ENCODE measurements around the gene VWCE. TPM values are rescaled to one million over a fixed set of nuclear protein-coding genes. Genes with fewer than 3 reads are reported as not detected.

VWCE gene
- total RNA-seq, 1 experiment from 2014 or later, result 7.3 TPM

GRCh38 chr11:61287338-61287977 is 7.7 kb downstream of the VWCE start:
- in situ Hi-C loops (cut with HindIII; ENCODE audit: low sequenced_read_pairs), result no loop called here

DNA sequence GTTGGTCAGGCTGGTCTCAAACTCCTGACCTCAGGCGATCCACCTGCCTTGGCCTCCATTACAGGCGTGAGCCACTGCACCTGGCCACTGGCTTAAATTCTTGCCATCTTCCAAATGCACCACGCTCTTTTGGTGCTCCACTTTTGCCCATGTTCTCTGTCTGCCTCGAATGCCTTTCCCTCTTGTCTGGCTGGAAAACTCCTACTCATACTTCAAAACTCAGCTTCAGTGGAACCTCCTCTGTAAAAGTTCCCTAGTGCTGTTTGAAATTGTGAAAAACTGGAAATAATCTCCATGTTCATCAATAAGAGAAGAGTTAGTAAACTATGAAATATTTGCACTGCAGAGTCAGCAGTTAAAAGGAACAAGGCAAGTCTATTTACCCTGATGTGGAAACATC is 11.5 kb downstream of the VWCE start:
- in situ Hi-C loops (cut with HindIII; ENCODE audit: low sequenced_read_pairs), result no loop called here
- no peak for DNase-seq (ENCODE audit: low spot score)

More at GRCh38 chr11:61287338-61287977, 7.7 kb downstream of the VWCE start:
- DNase-seq (ENCODE audit: low spot score), result no peak

DNA sequence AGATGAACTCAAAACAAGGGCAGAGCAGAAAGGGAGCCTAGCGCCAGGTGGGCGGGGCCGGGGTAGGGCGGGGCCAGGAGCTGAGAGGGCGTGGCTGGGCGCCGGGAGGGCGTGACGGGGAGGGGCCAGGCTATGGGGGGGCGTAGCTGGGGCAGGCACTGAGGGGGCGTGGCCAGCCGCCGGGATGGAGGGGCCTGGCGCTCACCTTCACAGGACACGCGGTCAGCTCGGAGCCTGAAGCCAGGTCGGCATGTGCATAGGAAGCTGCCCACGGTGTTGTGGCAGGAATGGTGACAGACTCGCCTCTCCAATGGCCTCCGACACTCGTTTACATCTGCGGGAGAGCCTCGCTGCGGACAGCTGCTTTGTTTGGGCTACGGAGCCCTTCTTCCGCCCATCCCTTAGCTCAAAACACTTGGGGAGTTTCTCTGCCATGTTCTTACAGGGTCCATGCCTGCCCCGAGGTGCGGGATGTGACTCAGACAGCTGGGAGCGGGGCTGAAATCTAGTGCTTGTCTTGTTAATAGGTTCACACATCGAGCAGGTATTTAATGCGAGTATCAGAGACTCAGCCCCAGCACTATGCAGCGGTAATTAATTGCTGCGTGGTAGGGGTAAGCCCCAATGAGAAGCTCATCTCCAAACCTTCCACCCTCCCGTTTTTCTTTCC is 13.4 kb downstream of the VWCE start:
- in situ Hi-C loops (cut with HindIII; ENCODE audit: low sequenced_read_pairs), result no loop called here
- peak; percentile 66 for DNase-seq (ENCODE audit: low spot score)

- in situ Hi-C loops (cut with HindIII; ENCODE audit: low sequenced_read_pairs), result no loop called here
- DNase-seq (ENCODE audit: low spot score), result peak; percentile 6
Observed at GRCh38 chr11:61280883-61281580, 14.1 kb downstream of the VWCE start.

- in situ Hi-C loops (cut with HindIII; ENCODE audit: low sequenced_read_pairs), result no loop called here
- DNase-seq (ENCODE audit: low spot score), result no peak
Observed at GRCh38 chr11:61279934-61280659, 15.0 kb downstream of the VWCE start.

DNA sequence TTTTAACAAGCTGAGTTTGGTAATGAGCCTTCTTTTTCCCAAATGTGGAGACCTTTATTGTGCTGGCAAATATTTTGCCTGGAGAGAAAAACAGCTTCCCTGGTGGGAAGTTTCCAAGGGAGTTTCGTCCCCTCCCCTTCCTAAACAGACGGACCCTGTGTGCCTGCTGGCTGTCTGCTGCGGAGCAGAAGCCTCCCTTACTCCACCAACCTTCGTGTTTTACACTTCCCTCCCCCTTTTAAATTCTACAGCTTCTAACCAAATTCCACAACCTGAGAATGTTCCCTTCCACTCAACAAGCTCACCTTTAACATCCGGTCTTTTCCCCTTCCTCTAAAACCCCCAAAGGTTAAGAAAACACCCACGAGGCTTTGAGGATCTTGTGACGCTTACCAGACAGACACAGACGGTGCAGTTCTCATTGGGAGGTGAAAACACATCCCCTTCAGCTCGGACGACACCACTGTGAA is 17.1 kb downstream of the VWCE start:
- in situ Hi-C loops (cut with HindIII; ENCODE audit: low sequenced_read_pairs), result no loop called here
- no peak for DNase-seq (ENCODE audit: low spot score)

DNA sequence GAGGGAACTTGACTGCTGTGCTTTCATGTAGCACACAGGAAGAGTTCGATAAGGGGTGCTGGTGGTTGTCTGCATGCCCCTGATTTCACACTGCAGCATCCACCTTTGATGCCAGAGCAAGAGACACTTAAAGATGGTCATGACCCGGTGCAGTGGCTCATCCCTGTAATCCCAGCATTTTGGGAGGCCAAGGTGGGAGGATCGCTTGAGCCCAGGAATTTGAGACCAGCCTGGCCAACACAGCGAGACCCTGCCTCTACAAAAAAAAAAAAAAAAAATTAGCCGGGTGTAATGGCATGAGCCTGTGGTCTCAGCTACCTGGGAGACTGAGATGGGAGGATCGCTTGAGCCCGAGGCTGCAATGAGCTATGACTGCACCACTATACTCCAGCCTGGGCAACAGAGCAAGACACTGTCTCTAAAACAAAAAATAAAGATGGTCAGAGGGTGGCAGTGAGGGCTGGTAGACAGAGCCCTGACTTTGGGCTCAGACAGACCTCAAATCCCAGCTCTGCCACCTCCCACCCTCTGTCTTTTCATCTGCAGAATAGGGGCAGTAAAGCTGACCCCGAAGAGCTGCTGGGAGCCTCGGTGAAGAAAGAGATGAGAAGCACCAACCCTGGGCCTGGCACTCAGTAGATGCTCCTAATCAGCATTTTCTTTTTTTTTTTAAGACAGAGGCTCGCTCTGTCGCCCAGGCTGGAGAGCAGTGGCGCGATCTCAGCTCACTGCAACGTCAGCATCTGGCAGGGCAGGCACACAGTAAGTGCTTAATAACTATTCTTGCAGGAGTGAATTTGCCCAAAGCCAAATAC is 17.7 kb downstream of the VWCE start:
- DNase-seq (ENCODE audit: low spot score), result no peak
- in situ Hi-C loops (cut with HindIII; ENCODE audit: low sequenced_read_pairs), result no loop called here

DNA sequence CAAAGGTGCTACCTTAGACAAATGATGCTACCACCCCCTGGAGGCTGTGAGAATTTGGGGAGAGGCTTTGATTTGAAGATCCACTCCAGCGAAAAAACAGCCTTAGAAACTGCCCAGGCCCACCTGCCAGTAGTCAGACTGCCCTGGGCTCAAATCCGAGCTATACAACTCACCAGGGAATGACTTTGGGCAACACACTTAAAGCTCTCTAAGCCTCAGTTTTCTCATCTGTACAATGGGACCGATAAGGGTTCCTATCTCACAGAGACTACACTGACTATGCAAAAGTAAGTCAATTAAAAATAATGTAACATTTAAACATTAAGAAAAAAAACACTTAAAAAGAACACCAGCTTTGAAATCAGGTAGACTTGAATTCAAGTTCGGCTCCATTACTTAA is 19.9 kb downstream of the VWCE start:
- in situ Hi-C loops (cut with HindIII; ENCODE audit: low sequenced_read_pairs), result no loop called here
- DNase-seq (ENCODE audit: low spot score), result no peak

DNA sequence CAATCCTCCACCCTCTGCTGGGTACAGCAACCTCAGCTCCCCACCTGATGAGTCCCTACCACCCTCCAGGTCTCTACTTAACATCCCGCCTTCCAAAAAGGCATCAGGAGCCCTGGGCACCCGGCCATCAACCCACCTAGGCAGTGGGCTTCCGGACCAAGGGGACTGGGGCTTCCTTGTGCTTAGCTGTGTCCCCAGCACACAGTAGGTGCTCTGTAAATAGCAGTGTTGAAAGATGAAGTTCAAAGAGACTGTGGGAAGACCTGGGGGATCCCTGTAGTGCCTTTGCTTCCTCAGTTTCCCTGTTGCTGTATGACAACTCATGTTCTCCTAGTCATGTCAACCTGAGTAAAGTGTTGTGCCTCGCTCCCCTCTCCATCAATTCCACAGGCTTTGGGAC is 21.0 kb downstream of the VWCE start:
- in situ Hi-C loops (cut with HindIII; ENCODE audit: low sequenced_read_pairs), result no loop called here

GRCh38 chr11:61273178-61274078 is 21.7 kb downstream of the VWCE start:
- DNase-seq (ENCODE audit: low spot score), result no peak
- in situ Hi-C loops (cut with HindIII; ENCODE audit: low sequenced_read_pairs), result no loop called here

More for the DNA sequence above, 21.0 kb downstream of the VWCE start:
- DNase-seq (ENCODE audit: low spot score), result no peak

DNA sequence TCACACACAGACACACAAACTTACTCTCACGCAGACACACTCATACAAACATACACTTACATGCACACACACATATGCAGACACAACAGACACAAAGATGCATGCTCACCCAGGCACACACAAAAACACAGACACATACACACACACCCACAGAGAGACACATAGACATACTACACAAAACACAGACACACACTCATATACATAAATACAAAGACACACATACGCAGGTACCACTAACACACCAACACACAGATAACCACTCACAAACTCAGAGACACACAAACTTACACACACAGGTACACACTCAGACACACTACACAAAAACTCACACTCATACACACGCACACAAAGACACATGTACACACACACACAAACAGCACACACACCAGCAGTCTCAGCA is 22.4 kb downstream of the VWCE start:
- no peak for DNase-seq (ENCODE audit: low spot score)
- in situ Hi-C loops (cut with HindIII; ENCODE audit: low sequenced_read_pairs), result no loop called here

- no peak for DNase-seq (ENCODE audit: low spot score)
Observed at GRCh38 chr11:61270354-61271076, 24.6 kb downstream of the VWCE start.

DNA sequence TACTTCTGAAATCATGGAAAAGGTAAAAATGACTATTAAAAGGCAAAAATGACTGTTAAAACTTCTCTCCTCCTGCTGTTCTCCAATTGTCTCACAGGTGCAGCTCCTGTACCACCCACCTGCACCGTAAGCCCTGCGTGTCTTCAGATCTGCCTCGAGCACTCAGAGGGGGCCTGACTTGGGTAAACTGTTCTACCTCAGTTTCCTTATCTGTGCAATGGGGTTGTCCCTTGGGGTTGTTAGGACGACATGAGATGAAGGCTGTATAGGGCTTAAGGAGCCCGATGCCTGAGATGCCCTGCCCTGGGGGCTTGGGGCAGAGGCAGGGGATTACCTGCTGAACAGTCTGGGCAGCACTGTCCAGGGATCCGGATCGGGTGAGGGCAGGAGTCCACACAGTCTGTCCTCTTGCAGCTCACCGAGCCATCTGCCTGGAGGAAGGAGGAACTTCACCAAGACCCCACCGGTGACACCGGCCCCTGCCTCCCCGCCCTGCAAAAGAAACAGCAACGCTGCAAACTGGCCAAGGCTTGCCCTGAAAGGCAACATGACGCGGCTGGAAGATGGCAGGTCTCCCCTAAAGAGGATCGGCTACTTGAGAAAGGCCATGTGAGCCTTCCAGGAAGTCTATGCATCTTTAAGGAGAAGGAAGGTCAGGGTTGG is 26.4 kb downstream of the VWCE start:
- in situ Hi-C loops (cut with HindIII; ENCODE audit: low sequenced_read_pairs), result no loop called here

More at GRCh38 chr11:61270354-61271076, 24.6 kb downstream of the VWCE start:
- in situ Hi-C loops (cut with HindIII; ENCODE audit: low sequenced_read_pairs), result no loop called here

GRCh38 chr11:61267437-61267841 is 27.7 kb downstream of the VWCE start:
- in situ Hi-C loops (cut with HindIII; ENCODE audit: low sequenced_read_pairs), result no loop called here
- no peak for DNase-seq (ENCODE audit: low spot score)

More for the DNA sequence above, 26.4 kb downstream of the VWCE start:
- no peak for DNase-seq (ENCODE audit: low spot score)

DNA sequence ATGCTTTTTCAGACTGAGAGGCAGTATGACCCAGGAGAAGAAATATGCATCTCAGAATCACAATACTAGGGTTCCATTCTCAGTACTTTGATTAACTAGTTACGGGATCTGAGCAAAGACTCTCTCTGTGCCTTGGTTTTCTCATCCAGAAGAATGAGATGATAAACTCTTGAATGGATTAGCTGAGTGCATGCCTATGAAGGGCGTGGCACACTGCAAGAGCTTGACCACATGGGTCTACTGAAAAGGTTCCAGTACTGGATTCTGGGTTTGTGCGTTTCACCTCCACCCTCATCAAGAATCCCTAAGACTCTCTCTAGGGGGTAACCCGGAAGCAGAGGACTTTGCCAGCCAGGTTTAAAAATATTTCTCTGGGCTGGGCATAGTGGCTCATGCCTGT is 28.5 kb downstream of the VWCE start:
- in situ Hi-C loops (cut with HindIII; ENCODE audit: low sequenced_read_pairs), result no loop called here
- DNase-seq (ENCODE audit: low spot score), result no peak

GRCh38 chr11:61265357-61265756 is 29.8 kb downstream of the VWCE start:
- DNase-seq (ENCODE audit: low spot score), result no peak
- in situ Hi-C loops (cut with HindIII; ENCODE audit: low sequenced_read_pairs), result no loop called here

- no peak for DNase-seq (ENCODE audit: low spot score)
- in situ Hi-C loops (cut with HindIII; ENCODE audit: low sequenced_read_pairs), result no loop called here
Observed at GRCh38 chr11:61264795-61265194, 30.3 kb downstream of the VWCE start.

Measured in G401 (cell line).